Coronary artery (tissue), 2 donors: ENCODE data around the gene GAS5.

ENCODE experiments used
- DNase-seq: peaks from one replicate; pipeline ENCODE4 v3.0.0-alpha.2; 2017; ENCODE audit warnings: low spot score
- H3K27ac ChIP-seq, 2 donors: fragments of 200-600 bp; sonication (generic); one replicate each; pipeline ENCODE4 v1.5.1; 2016 to 2019
- H3K4me3 ChIP-seq: fragments of 200-600 bp; sonication (generic); 2 replicates; pipeline ENCODE4 v1.5.1; 2016; ENCODE audit warnings: mild to moderate bottlenecking, moderate library complexity
- CTCF ChIP-seq: fragments of 200-600 bp; sonication (generic); IDR thresholded peaks from one replicate; pipeline ENCODE4 v1.5.1; 2019; ENCODE audit warnings: antibody characterized with exemption

GAS5 gene

GRCh38 chr1:173900992-173901391, 33.2 kb upstream of the GAS5 start:
- DNase-seq = no peak
- Histone ChIP-seq H3K27ac (no peak overlapping the region), H3K4me3 (no peak overlapping the region)
- TF ChIP-seq CTCF = no peak

GRCh38 chr1:173900427-173900826, 32.6 kb upstream of the GAS5 start:
- no peak for DNase-seq
- no peak overlapping the region for H3K27ac ChIP-seq
- no peak overlapping the region for H3K4me3 ChIP-seq
- TF ChIP-seq CTCF = no peak

GRCh38 chr1:173894189-173894588, 26.4 kb upstream of the GAS5 start:
- H3K4me3 ChIP-seq = no peak overlapping the region
- DNase-seq = no peak
- no peak overlapping the region for H3K27ac ChIP-seq
- no peak for TF ChIP-seq CTCF

GRCh38 chr1:173893611-173894010, 25.8 kb upstream of the GAS5 start:
- TF ChIP-seq CTCF = no peak
- Histone ChIP-seq H3K27ac (no peak overlapping the region), H3K4me3 (no peak overlapping the region)
- no peak for DNase-seq

GRCh38 chr1:173889885-173890284, 22.1 kb upstream of the GAS5 start:
- H3K4me3 ChIP-seq = no peak overlapping the region
- TF ChIP-seq CTCF = no peak
- no peak overlapping the region for H3K27ac ChIP-seq
- no peak for DNase-seq

- Histone ChIP-seq H3K27ac (no peak overlapping the region), H3K4me3 (no peak overlapping the region)
- TF ChIP-seq CTCF = no peak
- no peak for DNase-seq
Observed at GRCh38 chr1:173888749-173889148, 21.0 kb upstream of the GAS5 start.

GRCh38 chr1:173887627-173888026, 19.8 kb upstream of the GAS5 start:
- Histone ChIP-seq H3K27ac (no peak overlapping the region), H3K4me3 (no peak overlapping the region)
- no peak for TF ChIP-seq CTCF
- DNase-seq = no peak
